ENCODE data around the gene MAP3K14.

DNA sequence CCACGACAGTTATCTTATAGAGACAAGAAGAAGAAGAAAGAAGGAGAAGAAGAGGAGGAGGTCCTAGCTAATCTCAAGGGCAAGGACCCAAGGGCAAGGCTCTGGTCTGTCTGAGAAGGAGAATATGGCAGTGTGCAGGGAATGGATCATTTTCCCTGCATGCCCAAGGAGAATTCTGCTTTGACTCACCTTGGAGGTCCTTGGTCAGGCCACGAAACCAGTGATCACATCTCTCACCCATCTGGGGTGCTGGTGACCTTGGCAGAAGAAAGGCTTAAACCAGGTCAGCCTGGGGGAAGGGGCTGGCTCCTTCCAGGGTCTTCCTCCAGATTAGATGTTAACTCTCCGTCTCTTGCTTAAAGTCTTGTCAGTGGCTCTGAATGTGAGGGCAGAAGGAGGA, 96.7 kb downstream of the MAP3K14 start:
- no peak for TF ChIP-seq TAF1 (conservative IDR thresholded peaks at IDR 0.05)
- TF ChIP-seq, protein P1, sequence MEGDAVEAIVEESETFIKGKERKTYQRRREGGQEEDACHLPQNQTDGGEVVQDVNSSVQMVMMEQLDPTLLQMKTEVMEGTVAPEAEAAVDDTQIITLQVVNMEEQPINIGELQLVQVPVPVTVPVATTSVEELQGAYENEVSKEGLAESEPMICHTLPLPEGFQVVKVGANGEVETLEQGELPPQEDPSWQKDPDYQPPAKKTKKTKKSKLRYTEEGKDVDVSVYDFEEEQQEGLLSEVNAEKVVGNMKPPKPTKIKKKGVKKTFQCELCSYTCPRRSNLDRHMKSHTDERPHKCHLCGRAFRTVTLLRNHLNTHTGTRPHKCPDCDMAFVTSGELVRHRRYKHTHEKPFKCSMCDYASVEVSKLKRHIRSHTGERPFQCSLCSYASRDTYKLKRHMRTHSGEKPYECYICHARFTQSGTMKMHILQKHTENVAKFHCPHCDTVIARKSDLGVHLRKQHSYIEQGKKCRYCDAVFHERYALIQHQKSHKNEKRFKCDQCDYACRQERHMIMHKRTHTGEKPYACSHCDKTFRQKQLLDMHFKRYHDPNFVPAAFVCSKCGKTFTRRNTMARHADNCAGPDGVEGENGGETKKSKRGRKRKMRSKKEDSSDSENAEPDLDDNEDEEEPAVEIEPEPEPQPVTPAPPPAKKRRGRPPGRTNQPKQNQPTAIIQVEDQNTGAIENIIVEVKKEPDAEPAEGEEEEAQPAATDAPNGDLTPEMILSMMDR (IDR thresholded peaks at IDR 0.05; ENCODE audit: low read depth, low read length, missing input control), result no peak

Measured in liver (tissue), 3 donors.